GM12892 (cell line): ENCODE results near the gene KRTAP5-5.
"Not testable (repeated sequence)": the region's sequence is repeated elsewhere in the genome, so short reads cannot be mapped to it uniquely, and the experiment has no call there.

Source experiments
- POLR2AphosphoS5 ChIP-seq: IDR thresholded peaks from 2 replicates; pipeline ENCODE4 v1.6.1; 2011; ENCODE audit warnings: low read depth, low read length, control low read depth
- TAF1 ChIP-seq: IDR thresholded peaks from 2 replicates; pipeline ENCODE4 v1.6.1; 2011; ENCODE audit warnings: low read depth, mild to moderate bottlenecking, control low read depth, low read length, borderline replicate concordance

DNA sequence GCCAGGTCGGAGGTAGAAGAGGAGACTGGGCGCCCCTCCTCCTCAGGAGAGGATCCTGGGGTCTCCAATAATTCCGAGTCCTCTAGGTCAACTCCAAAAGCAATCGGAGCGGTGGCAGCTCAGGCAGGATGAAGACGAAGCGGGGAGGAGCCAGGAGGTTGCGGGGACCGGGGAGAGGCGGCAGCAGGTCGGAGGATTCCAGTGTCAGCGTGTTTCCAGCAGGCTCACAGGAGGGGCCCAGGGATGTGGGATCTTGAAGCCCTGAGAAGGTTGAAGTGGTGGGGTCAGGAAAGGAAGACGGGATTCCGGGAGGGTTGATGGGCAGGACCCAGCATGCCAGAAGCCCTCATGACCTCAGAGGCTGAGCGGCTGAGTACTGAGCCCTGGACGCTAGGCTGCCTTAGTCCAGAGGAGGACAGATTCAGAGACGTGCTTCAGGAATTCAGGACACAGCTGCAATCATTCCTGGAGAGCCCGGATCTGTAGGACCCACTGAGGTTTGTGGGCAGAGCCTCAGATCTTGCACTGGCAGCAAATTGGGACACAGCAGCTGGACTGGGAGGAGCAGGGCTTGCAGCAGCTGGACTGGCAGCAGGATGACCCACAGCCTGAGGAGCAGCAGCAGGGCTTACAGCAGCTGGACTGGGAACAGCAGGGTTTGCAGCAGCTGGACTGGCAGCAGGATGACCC lies 22.3 kb upstream of the KRTAP5-5 start:
- not testable (repeated sequence) for TF ChIP-seq TAF1, POLR2AphosphoS5
